IMR-90 (cell line): ENCODE measurements around the gene GRB10. TPM values are rescaled to one million over a fixed set of nuclear protein-coding genes. Genes with fewer than 3 reads are reported as not detected.

Experiments
- ATAC-seq: fragments of 200-7000 bp; cut with Tn5 transposase; 2 replicates; pipeline ENCODE4 v1.9.1; 2020; ENCODE audit warnings: low read depth, mild to moderate bottlenecking, moderate library complexity
- BruUV-seq: library from RNA; stranded (reverse); fragments of 400-500 nt; replicated peaks from 2 replicates; lab custom pipeline; 2021; lab: Mats Ljungman, UMichigan
- CTCF ChIA-PET: fragments of 300-600 bp; formaldehyde crosslinking; extraction: SDS; loops from one replicate; lab custom pipeline; 2021; ENCODE audit warnings: antibody characterized with exemption; lab: Yijun Ruan, JAX
- POLR2A ChIA-PET: fragments of 300-600 bp; sonication (Branson Sonifier 250); formaldehyde crosslinking; loops from one replicate; lab custom pipeline; 2022; ENCODE audit warnings: antibody characterized with exemption; ENCODE audit not compliant: unreplicated experiment; lab: Charles Lee
- DNase-seq: peaks from one replicate; pipeline ENCODE4 v3.0.0; 2013
- H2AFZ ChIP-seq: replicated peaks from 2 replicates; pipeline ENCODE3; 2013; ENCODE audit warnings: low read length, mild to moderate bottlenecking; ENCODE audit not compliant: poor library complexity
- H2AK5ac ChIP-seq: 2 replicates; pipeline ENCODE4 v1.6.1; 2013; ENCODE audit warnings: low read depth, low read length, inconsistent platforms
- H2AK9ac ChIP-seq: replicated peaks from 2 replicates; pipeline ENCODE3; 2013; ENCODE audit warnings: mild to moderate bottlenecking, low read depth, low read length, moderate library complexity; ENCODE audit not compliant: poor library complexity
- H2BK120ac ChIP-seq: 2 replicates; pipeline ENCODE4 v1.6.1; 2013; ENCODE audit warnings: low read depth, low read length, inconsistent platforms
- H2BK15ac ChIP-seq: 3 replicates; pipeline ENCODE4 v1.6.1; 2013; ENCODE audit warnings: low read depth, low read length, inconsistent platforms
- H2BK20ac ChIP-seq: 2 replicates; pipeline ENCODE4 v1.6.1; 2013; ENCODE audit warnings: low read depth, mild to moderate bottlenecking, inconsistent platforms, low read length, moderate library complexity
- H2BK5ac ChIP-seq: 2 replicates; pipeline ENCODE4 v1.6.1; 2013; ENCODE audit warnings: mild to moderate bottlenecking, low read depth, low read length, inconsistent platforms; ENCODE audit not compliant: poor library complexity, severe bottlenecking
- H3K14ac ChIP-seq: replicated peaks from 2 replicates; pipeline ENCODE4 v1.6.1; 2013; ENCODE audit warnings: low read depth, low read length, inconsistent platforms
- H3K18ac ChIP-seq: 2 replicates; pipeline ENCODE4 v1.6.1; 2013; ENCODE audit warnings: low read depth, low read length, control low read depth
- H3K23ac ChIP-seq: 2 replicates; pipeline ENCODE4 v1.6.1; 2013; ENCODE audit warnings: low read depth, low read length, inconsistent platforms
- H3K27ac ChIP-seq: 2 replicates; pipeline ENCODE4 v1.5.1; 2013; ENCODE audit warnings: mild to moderate bottlenecking, control low read depth, low read length; ENCODE audit not compliant: insufficient read depth
- H3K27me3 ChIP-seq: 2 replicates; pipeline ENCODE4 v1.6.1; 2013; ENCODE audit warnings: low read length; ENCODE audit not compliant: control insufficient read depth, insufficient read depth
- H3K36me3 ChIP-seq: 2 replicates; pipeline ENCODE4 v1.6.1; 2013; ENCODE audit warnings: low read length, mixed read lengths; ENCODE audit not compliant: control insufficient read depth, insufficient read depth
- H3K4ac ChIP-seq: 2 replicates; pipeline ENCODE4 v1.6.1; 2013; ENCODE audit warnings: low read depth, low read length, inconsistent platforms
- H3K4me1 ChIP-seq: 2 replicates; pipeline ENCODE4 v1.6.1; 2013; ENCODE audit warnings: low read length, mixed read lengths; ENCODE audit not compliant: control insufficient read depth, insufficient read depth
- H3K4me2 ChIP-seq: 2 replicates; pipeline ENCODE4 v1.6.1; 2013; ENCODE audit warnings: low read depth, mild to moderate bottlenecking, control low read depth, low read length, moderate library complexity
- H3K4me3 ChIP-seq: 2 replicates; pipeline ENCODE4 v1.5.1; 2013; ENCODE audit warnings: low read depth, mild to moderate bottlenecking, control low read depth, low read length, moderate library complexity; ENCODE audit not compliant: insufficient read depth
- H3K56ac ChIP-seq: 2 replicates; pipeline ENCODE4 v1.6.1; 2013; ENCODE audit warnings: low read length, inconsistent platforms; ENCODE audit not compliant: insufficient read depth; ENCODE audit errors: extremely low read depth
- H3K79me1 ChIP-seq, 2 experiments: 2 replicates each; pipeline ENCODE4 v1.6.1; 2013; ENCODE audit warnings: low read length in 2 of 2, inconsistent platforms in 1 of 2, low read depth in 1 of 2
- H3K9ac ChIP-seq: 2 replicates; pipeline ENCODE4 v1.6.1; 2013; ENCODE audit warnings: low read depth, low read length, control low read depth
- H3K9me1 ChIP-seq: 2 replicates; pipeline ENCODE4 v1.6.1; 2013; ENCODE audit warnings: low read length, inconsistent platforms; ENCODE audit not compliant: insufficient read depth
- H3K9me3 ChIP-seq: 2 replicates; pipeline ENCODE4 v1.6.1; 2013; ENCODE audit warnings: low read length; ENCODE audit not compliant: control insufficient read depth, insufficient read depth
- H4K20me1 ChIP-seq: 2 replicates; pipeline ENCODE4 v1.6.1; 2013; ENCODE audit warnings: low read length, inconsistent platforms; ENCODE audit not compliant: insufficient read depth
- H4K5ac ChIP-seq: 2 replicates; pipeline ENCODE4 v1.6.1; 2013; ENCODE audit warnings: mild to moderate bottlenecking, low read depth, low read length, control low read depth
- H4K8ac ChIP-seq, 2 experiments: 2 replicates each; pipeline ENCODE4 v1.6.1; 2013; ENCODE audit warnings: low read depth in 2 of 2, low read length in 2 of 2, control low read depth in 1 of 2, inconsistent platforms in 1 of 2
- H4K91ac ChIP-seq: 2 replicates; pipeline ENCODE4 v1.6.1; 2013; ENCODE audit warnings: low read depth, low read length, inconsistent platforms; ENCODE audit not compliant: insufficient read depth
- BHLHE40 ChIP-seq: fragments of 150-350 bp; IDR thresholded peaks from 2 replicates; pipeline ENCODE4 v1.6.1; 2016; ENCODE audit warnings: mild to moderate bottlenecking, low read depth, low read length
- CEBPB ChIP-seq: IDR thresholded peaks from 2 replicates; pipeline ENCODE4 v1.6.1; 2012; ENCODE audit warnings: low read depth, low read length, improper control_type of control experiment
- CHD1 ChIP-seq: IDR thresholded peaks from 2 replicates; pipeline ENCODE4 v1.6.1; 2012; ENCODE audit warnings: low read depth, low read length, improper control_type of control experiment
- MAFK ChIP-seq: IDR thresholded peaks from 2 replicates; pipeline ENCODE4 v1.6.1; 2012; ENCODE audit warnings: low read depth, low read length, improper control_type of control experiment
- MAZ ChIP-seq: IDR thresholded peaks from 2 replicates; pipeline ENCODE4 v1.6.1; 2012; ENCODE audit warnings: low read depth, mild to moderate bottlenecking, low read length, improper control_type of control experiment, moderate library complexity, borderline replicate concordance
- MXI1 ChIP-seq: IDR thresholded peaks from 2 replicates; pipeline ENCODE4 v1.6.1; 2012; ENCODE audit warnings: low read depth, mild to moderate bottlenecking, low read length, moderate library complexity, borderline replicate concordance
- RAD21 ChIP-seq: IDR thresholded peaks from 2 replicates; pipeline ENCODE4 v1.6.1; 2012; ENCODE audit warnings: low read length, improper control_type of control experiment
- RFX5 ChIP-seq: IDR thresholded peaks from 2 replicates; pipeline ENCODE4 v1.8.0; 2012; ENCODE audit warnings: low read depth, mild to moderate bottlenecking, low read length, moderate library complexity
- SMC3 ChIP-seq: fragments of 150-350 bp; IDR thresholded peaks from 2 replicates; pipeline ENCODE4 v1.6.1; 2016; ENCODE audit warnings: low read depth, mild to moderate bottlenecking, antibody characterized with exemption, low read length, moderate library complexity
- WGBS, 2 experiments: methylation state at CpG; one replicate each; pipeline versions ENCODE4 v1.1.5 to v1.1.7; 2013; ENCODE audit warnings: missing lambda C conversion rate in 2 of 2; ENCODE audit not compliant: insufficient read length in 1 of 2; ENCODE audit errors: extremely low coverage in 2 of 2; 5-methylcytosine and 5-hydroxymethylcytosine counted together
- dilution Hi-C: fragments of 300-500 bp; cut with HindIII; formaldehyde crosslinking; loops from one replicate; pipeline ENCODE4 v1.14.3; 2018; ENCODE audit warnings: low sequenced_read_pairs; ENCODE audit not compliant: unreplicated experiment
- in situ Hi-C: fragments of 300-500 bp; cut with MboI; formaldehyde crosslinking; loops from 3 replicates; pipeline ENCODE4 v1.14.3; 2019; ENCODE audit warnings: low sequenced_read_pairs, inconsistent platforms, mixed read lengths
- intact Hi-C: fragments of 100-400 bp; cut with micrococcal nuclease; formaldehyde crosslinking; loops from 2 replicates; pipeline ENCODE4 v1.10.0; 2022
- polyA plus RNA-seq, 3 experiments: library from polyadenylated mRNA; depleted of rRNA; stranded (reverse); fragments of >200 nt; gene quantifications; 2 replicates each; pipeline ENCODE4 v1.2.3, GENCODE V29; 2012; ENCODE audit warnings: low replicate concordance in 1 of 3
- total RNA-seq: library from RNA; depleted of rRNA; stranded (reverse); fragments of >200 nt; gene quantifications from 2 replicates; pipeline ENCODE4 v1.2.3, GENCODE V29; 2012
- TF ChIP-seq, protein P1 (sequence below): conservative IDR thresholded peaks from 2 replicates; pipeline ENCODE4 v1.5.1; 2012; ENCODE audit warnings: mild to moderate bottlenecking, low read depth, low read length, improper control_type of control experiment
- TF ChIP-seq, protein P2 (sequence below): fragments of 150-350 bp; IDR thresholded peaks from 2 replicates; pipeline ENCODE4 v1.6.1; 2016; ENCODE audit warnings: low read depth, mild to moderate bottlenecking, low read length, moderate library complexity, borderline replicate concordance

GRB10 gene
- total and polyA plus RNA-seq, 2 of the 4 experiments (the other 2 are of a cell fraction): 6.3 to 15.1 TPM

DNA sequence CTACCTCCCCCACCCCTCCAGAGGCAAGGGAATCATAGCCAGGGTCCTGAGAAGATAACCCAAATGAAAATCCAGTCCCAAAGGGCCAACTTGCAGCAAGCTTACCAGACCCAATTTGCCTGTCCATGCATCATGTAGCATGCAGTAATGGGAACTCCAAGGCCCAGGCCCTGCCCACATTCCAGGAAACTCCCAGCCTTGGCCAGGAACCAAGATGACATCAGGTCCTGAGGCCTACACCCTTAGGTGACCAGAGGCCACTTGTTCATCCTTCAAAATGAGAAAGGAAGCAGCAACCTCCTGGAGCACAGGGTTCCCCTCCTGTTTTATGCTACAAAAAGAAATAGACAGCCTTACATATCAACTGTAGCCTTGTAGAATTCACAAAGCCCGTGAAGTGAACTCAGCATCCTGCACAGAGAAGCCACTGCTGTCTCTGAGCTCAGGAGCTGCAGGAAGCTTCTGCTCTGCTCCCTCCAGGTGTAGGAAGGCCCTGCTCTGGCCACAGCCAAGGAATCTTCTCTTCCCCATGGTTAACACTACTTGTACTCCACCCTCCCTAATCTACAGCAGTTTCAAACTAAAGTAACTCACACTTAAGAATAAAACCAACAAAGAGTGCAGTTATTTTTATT, 30.3 kb upstream of the GRB10 start:
- no peak overlapping the region for H2BK15ac ChIP-seq
- no peak overlapping the region for H3K4me3 ChIP-seq
- dilution Hi-C loops (no loop called here), in situ Hi-C loops (no loop called here), intact Hi-C loops (no loop called here)
- no peak overlapping the region for H4K5ac ChIP-seq
- H3K4me1 ChIP-seq: no peaks in the 10 kb centered on the region
- ChIA-PET CTCF (no interaction called here), POLR2A (no interaction called here)
- H3K79me1 ChIP-seq: no peaks in the 10 kb centered on the region
- BruUV-seq: no TSS peak
- no peak overlapping the region for H3K4ac ChIP-seq
- no peak overlapping the region for H4K91ac ChIP-seq
- ATAC-seq (peak; percentile 82), DNase-seq (peak; percentile 70)
- H3K27ac ChIP-seq: no peak overlapping the region
- peaks cover 36% of the 10 kb centered on the region for H3K27me3 ChIP-seq
- WGBS, 2 experiments: 80% methylated on average over 1 of the region's 1 CpG; no CpG with 5 or more reads in 1 of the 2 experiments
- H2AK5ac ChIP-seq: no peak overlapping the region
- H3K9ac ChIP-seq: no peak overlapping the region
- no peaks in the 10 kb centered on the region; the same call in 1 of the 2 replicates for H3K9me1 ChIP-seq
- H3K23ac ChIP-seq: no peak overlapping the region
- no peak overlapping the region for H2BK120ac ChIP-seq
- peak overlapping the region; percentile 56 for H2AFZ ChIP-seq
- H2BK5ac ChIP-seq: no peak overlapping the region
- TF ChIP-seq MAZ: no peak
- TF ChIP-seq SMC3: no peak
- TF ChIP-seq, protein P1, sequence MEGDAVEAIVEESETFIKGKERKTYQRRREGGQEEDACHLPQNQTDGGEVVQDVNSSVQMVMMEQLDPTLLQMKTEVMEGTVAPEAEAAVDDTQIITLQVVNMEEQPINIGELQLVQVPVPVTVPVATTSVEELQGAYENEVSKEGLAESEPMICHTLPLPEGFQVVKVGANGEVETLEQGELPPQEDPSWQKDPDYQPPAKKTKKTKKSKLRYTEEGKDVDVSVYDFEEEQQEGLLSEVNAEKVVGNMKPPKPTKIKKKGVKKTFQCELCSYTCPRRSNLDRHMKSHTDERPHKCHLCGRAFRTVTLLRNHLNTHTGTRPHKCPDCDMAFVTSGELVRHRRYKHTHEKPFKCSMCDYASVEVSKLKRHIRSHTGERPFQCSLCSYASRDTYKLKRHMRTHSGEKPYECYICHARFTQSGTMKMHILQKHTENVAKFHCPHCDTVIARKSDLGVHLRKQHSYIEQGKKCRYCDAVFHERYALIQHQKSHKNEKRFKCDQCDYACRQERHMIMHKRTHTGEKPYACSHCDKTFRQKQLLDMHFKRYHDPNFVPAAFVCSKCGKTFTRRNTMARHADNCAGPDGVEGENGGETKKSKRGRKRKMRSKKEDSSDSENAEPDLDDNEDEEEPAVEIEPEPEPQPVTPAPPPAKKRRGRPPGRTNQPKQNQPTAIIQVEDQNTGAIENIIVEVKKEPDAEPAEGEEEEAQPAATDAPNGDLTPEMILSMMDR: no peak
- TF ChIP-seq RAD21: no peak
- TF ChIP-seq MAFK: no peak
- no peak for TF ChIP-seq CEBPB
- TF ChIP-seq CHD1: no peak
- TF ChIP-seq, protein P2, sequence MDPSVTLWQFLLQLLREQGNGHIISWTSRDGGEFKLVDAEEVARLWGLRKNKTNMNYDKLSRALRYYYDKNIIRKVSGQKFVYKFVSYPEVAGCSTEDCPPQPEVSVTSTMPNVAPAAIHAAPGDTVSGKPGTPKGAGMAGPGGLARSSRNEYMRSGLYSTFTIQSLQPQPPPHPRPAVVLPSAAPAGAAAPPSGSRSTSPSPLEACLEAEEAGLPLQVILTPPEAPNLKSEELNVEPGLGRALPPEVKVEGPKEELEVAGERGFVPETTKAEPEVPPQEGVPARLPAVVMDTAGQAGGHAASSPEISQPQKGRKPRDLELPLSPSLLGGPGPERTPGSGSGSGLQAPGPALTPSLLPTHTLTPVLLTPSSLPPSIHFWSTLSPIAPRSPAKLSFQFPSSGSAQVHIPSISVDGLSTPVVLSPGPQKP: no peak
- TF ChIP-seq RFX5: no peak
- no peak for TF ChIP-seq BHLHE40
- TF ChIP-seq MXI1: no peak
- no peaks in the 10 kb centered on the region for H3K36me3 ChIP-seq
- no peaks in the 10 kb centered on the region for H4K20me1 ChIP-seq
- no peak overlapping the region for H4K8ac ChIP-seq
- no peak overlapping the region for H3K4me2 ChIP-seq
- no peak overlapping the region for H2BK20ac ChIP-seq
- H3K18ac ChIP-seq: no peak overlapping the region
- no peaks in the 10 kb centered on the region for H3K9me3 ChIP-seq
- no peak overlapping the region for H2AK9ac ChIP-seq
- H3K56ac ChIP-seq: no peak overlapping the region
- H3K14ac ChIP-seq: no peak overlapping the region
